ENCODE measurements around the gene CMIP. TPM values are rescaled to one million over a fixed set of nuclear protein-coding genes. Genes with fewer than 3 reads are reported as not detected.

CMIP gene
- total RNA-seq, 1 donor from 2014 or later, result 45.8 TPM

DNA sequence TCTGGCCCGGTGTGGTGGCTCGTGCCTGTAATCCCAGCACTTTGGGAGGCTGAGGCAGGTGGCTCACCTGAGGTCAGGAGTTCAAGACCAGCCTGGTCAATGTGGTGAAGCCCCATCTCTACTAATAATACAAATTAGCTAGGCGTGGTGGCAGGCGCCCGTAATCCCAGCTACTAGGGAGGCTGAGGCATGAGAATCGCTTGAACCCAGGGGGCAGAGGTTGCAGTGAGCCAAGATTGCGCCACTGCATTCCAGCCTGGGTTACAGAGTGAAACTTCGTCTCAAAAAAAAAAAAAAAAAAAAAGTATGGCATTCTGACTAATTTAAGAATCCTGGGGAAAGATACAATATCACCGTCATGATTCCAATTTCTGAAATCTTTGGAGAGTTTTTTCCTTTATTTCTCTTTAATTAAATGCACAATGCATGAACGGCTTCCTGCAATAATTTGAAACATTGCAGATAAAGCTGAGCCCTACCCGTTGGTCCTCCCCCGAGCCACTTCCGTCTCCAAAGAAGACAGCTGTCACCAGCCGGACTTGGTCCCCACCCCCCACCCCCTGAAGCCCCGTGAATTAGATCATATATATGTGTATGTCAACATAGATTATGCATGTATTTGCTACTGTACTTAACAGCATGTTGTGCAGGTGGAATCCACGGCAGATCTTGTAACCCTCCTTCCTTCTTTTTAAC, 191.8 kb downstream of the CMIP start:
- no peak overlapping the region for H3K4me3 Mint-ChIP-seq
- intact Hi-C loops (cut with micrococcal nuclease), result no loop called here
- H3K9me3 Mint-ChIP-seq, result no peaks in the 10 kb centered on the region
- DNase-seq (ENCODE audit: low spot score), result no peak
- no peak overlapping the region for H3K27ac Mint-ChIP-seq
- peaks cover 47% of the 10 kb centered on the region for H3K4me1 Mint-ChIP-seq (ENCODE audit: low read depth)
- H3K27me3 Mint-ChIP-seq (ENCODE audit: insufficient read depth), result no peaks in the 10 kb centered on the region
- H3K36me3 Mint-ChIP-seq (ENCODE audit: low read depth), result no peaks in the 10 kb centered on the region

DNA sequence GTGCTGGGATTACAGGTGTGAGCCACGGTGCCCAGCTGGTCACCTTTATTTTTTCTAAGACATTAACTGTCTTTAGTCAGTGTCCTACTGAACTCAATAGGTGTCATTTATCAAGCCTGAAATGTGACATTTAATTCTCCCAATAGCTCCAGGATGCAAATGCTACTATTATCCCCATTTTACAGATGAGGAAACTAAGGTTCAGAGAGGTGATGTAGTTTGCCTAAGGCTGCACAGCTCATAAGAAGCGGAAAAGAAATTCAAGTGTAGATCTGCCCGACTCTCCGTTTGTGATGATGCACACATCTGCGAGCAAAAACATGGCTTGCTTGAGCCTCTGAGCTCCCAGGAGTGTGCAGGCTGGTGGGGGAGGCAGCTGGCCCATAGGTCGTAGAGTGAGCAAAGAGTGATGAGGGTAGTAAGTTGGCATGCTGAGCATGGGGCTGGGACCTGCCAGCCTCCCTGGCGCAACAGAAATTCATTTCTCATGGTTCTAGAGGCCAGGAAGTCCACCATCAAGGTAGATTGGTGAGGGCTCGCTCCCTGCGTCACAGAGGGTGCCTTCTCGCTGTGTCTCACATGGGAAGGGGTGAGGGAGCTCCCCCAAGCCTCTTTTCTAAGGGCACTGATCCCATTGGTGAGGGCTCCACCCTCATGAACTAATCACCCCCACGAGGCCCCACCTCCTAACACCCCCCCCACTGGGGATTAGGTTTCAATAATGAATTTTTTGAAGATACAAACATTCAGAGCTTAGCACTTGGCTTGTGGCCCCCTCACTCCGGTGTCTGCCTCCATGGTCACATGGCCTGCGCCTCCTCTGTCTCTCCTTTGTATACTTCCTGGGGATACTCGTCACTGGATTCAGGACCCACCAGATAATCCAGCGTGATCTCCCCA, 193.0 kb downstream of the CMIP start:
- H3K9me3 Mint-ChIP-seq, result no peaks in the 10 kb centered on the region
- H3K36me3 Mint-ChIP-seq (ENCODE audit: low read depth), result no peaks in the 10 kb centered on the region
- DNase-seq (ENCODE audit: low spot score), result no peak
- peaks cover 41% of the 10 kb centered on the region for H3K4me1 Mint-ChIP-seq (ENCODE audit: low read depth)
- intact Hi-C loops (cut with micrococcal nuclease), result no loop called here
- H3K27ac Mint-ChIP-seq, result no peak overlapping the region
- H3K4me3 Mint-ChIP-seq, result no peak overlapping the region
- H3K27me3 Mint-ChIP-seq (ENCODE audit: insufficient read depth), result no peaks in the 10 kb centered on the region

GRCh38 chr16:81638286-81638945, 193.8 kb downstream of the CMIP start:
- Mint-ChIP-seq H3K4me1 (ENCODE audit: low read depth) (peaks cover 38% of the 10 kb centered on the region), H3K27ac (no peak overlapping the region), H3K4me3 (no peak overlapping the region), H3K36me3 (ENCODE audit: low read depth) (peaks cover 3% of the 10 kb centered on the region), H3K9me3 (no peaks in the 10 kb centered on the region), H3K27me3 (ENCODE audit: insufficient read depth) (no peaks in the 10 kb centered on the region)
- no peak for DNase-seq (ENCODE audit: low spot score)
- intact Hi-C loops (cut with micrococcal nuclease), result no loop called here

DNA sequence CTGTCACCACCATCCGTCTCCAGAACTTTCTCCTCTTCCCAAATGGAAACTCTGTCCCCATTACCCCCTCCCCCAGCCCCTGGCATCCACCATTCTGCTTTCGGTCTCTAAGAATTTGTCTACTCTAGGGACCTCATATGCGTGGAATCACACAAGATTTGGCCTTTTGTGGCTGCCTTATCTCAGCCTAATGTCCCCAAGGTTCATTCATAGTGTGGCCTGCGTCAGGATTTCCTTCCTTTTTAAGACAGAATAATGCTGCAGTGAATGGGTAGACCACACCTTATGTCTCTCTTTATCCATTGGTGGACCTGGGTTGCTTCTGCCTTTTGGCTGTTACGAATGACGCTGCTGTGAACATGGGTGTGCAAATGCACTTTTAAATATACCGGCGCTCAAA, 194.7 kb downstream of the CMIP start:
- Mint-ChIP-seq H3K4me3 (no peak overlapping the region), H3K36me3 (ENCODE audit: low read depth) (peaks cover 5% of the 10 kb centered on the region), H3K9me3 (no peaks in the 10 kb centered on the region), H3K27me3 (ENCODE audit: insufficient read depth) (no peaks in the 10 kb centered on the region), H3K4me1 (ENCODE audit: low read depth) (peaks cover 29% of the 10 kb centered on the region), H3K27ac (no peak overlapping the region)
- no peak for DNase-seq (ENCODE audit: low spot score)
- intact Hi-C loops (cut with micrococcal nuclease), result no loop called here

GRCh38 chr16:81639931-81640680, 195.5 kb downstream of the CMIP start:
- H3K27ac Mint-ChIP-seq, result no peak overlapping the region
- intact Hi-C loops (cut with micrococcal nuclease), result no loop called here
- no peak overlapping the region for H3K4me3 Mint-ChIP-seq
- H3K36me3 Mint-ChIP-seq (ENCODE audit: low read depth), result peaks cover 5% of the 10 kb centered on the region
- no peak for DNase-seq (ENCODE audit: low spot score)
- no peaks in the 10 kb centered on the region for H3K27me3 Mint-ChIP-seq (ENCODE audit: insufficient read depth)
- peaks cover 21% of the 10 kb centered on the region for H3K4me1 Mint-ChIP-seq (ENCODE audit: low read depth)
- no peaks in the 10 kb centered on the region for H3K9me3 Mint-ChIP-seq

DNA sequence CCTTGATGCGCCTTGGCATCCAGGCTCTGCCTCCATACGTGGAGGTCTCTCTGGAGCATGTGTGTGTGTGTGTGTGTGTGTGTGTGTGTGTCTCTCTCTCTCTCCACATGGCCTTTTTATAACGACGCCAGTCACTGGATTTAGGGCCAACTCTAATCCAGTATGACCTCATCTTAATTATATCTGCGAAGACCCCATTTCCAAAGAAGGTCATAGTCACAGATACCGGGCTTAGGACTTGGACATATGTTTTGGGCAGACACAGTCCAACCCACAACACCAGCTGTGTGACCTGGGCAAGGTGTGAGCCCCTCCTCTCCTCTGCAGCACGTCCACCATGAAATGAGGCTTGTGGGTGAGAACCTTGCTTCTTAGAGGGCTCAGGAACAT, 196.1 kb downstream of the CMIP start:
- Mint-ChIP-seq H3K9me3 (no peaks in the 10 kb centered on the region), H3K27ac (no peak overlapping the region), H3K36me3 (ENCODE audit: low read depth) (peaks cover 5% of the 10 kb centered on the region), H3K27me3 (ENCODE audit: insufficient read depth) (no peaks in the 10 kb centered on the region), H3K4me1 (ENCODE audit: low read depth) (peaks cover 15% of the 10 kb centered on the region), H3K4me3 (no peak overlapping the region)
- DNase-seq (ENCODE audit: low spot score), result no peak
- intact Hi-C loops (cut with micrococcal nuclease), result no loop called here

GRCh38 chr16:81641395-81642106, 196.9 kb downstream of the CMIP start:
- DNase-seq (ENCODE audit: low spot score), result no peak
- peaks cover 12% of the 10 kb centered on the region for H3K4me1 Mint-ChIP-seq (ENCODE audit: low read depth)
- no peaks in the 10 kb centered on the region for H3K27me3 Mint-ChIP-seq (ENCODE audit: insufficient read depth)
- peaks cover 6% of the 10 kb centered on the region for H3K36me3 Mint-ChIP-seq (ENCODE audit: low read depth)
- intact Hi-C loops (cut with micrococcal nuclease), result no loop called here
- no peaks in the 10 kb centered on the region for H3K9me3 Mint-ChIP-seq
- no peak overlapping the region for H3K4me3 Mint-ChIP-seq
- no peak overlapping the region for H3K27ac Mint-ChIP-seq

GRCh38 chr16:81642107-81642436, 197.5 kb downstream of the CMIP start:
- H3K36me3 Mint-ChIP-seq (ENCODE audit: low read depth), result peaks cover 10% of the 10 kb centered on the region
- H3K4me1 Mint-ChIP-seq (ENCODE audit: low read depth), result peaks cover 16% of the 10 kb centered on the region
- no peaks in the 10 kb centered on the region for H3K27me3 Mint-ChIP-seq (ENCODE audit: insufficient read depth)
- no peaks in the 10 kb centered on the region for H3K9me3 Mint-ChIP-seq
- H3K4me3 Mint-ChIP-seq, result no peak overlapping the region
- intact Hi-C loops (cut with micrococcal nuclease), result no loop called here
- peak overlapping the region; percentile 3 for H3K27ac Mint-ChIP-seq
- no peak for DNase-seq (ENCODE audit: low spot score)

- Mint-ChIP-seq H3K4me1 (ENCODE audit: low read depth) (peaks cover 16% of the 10 kb centered on the region), H3K27ac (no peak overlapping the region), H3K4me3 (no peak overlapping the region), H3K9me3 (no peaks in the 10 kb centered on the region), H3K27me3 (ENCODE audit: insufficient read depth) (no peaks in the 10 kb centered on the region), H3K36me3 (ENCODE audit: low read depth) (peaks cover 10% of the 10 kb centered on the region)
- no peak for DNase-seq (ENCODE audit: low spot score)
- intact Hi-C loops (cut with micrococcal nuclease), result no loop called here
These were observed 198.3 kb downstream of the CMIP start for GRCh38 chr16:81642943-81643342.

- peaks cover 20% of the 10 kb centered on the region for H3K4me1 Mint-ChIP-seq (ENCODE audit: low read depth)
- H3K27me3 Mint-ChIP-seq (ENCODE audit: insufficient read depth), result no peaks in the 10 kb centered on the region
- peaks cover 12% of the 10 kb centered on the region for H3K36me3 Mint-ChIP-seq (ENCODE audit: low read depth)
- no peak overlapping the region for H3K27ac Mint-ChIP-seq
- no peaks in the 10 kb centered on the region for H3K9me3 Mint-ChIP-seq
- DNase-seq (ENCODE audit: low spot score), result no peak
- intact Hi-C loops (cut with micrococcal nuclease), result no loop called here
- H3K4me3 Mint-ChIP-seq, result no peak overlapping the region
These were observed 200.7 kb downstream of the CMIP start for GRCh38 chr16:81645266-81645694.

DNA sequence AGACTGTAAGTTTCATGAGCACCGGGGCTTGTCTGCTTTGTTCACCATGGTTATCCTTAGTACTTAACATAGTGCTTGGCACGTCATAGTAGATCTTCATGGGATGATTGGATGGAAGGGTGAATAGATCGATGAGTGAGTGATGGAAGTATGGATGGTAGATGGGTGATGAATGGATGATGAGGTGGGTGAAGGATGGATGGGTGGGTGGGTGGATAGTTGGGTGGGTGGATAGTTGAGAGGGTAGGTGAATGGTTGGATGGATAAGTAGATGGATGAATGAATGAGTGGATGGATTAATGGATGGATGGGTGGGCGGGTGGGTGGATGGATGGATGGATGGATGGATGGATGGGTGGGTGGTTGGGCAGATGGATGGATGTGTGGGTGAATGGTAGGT, 201.3 kb downstream of the CMIP start:
- H3K4me1 Mint-ChIP-seq (ENCODE audit: low read depth), result peaks cover 20% of the 10 kb centered on the region
- peaks cover 12% of the 10 kb centered on the region for H3K36me3 Mint-ChIP-seq (ENCODE audit: low read depth)
- H3K9me3 Mint-ChIP-seq, result no peaks in the 10 kb centered on the region
- no peak for DNase-seq (ENCODE audit: low spot score)
- intact Hi-C loops (cut with micrococcal nuclease), result no loop called here
- no peak overlapping the region for H3K4me3 Mint-ChIP-seq
- H3K27ac Mint-ChIP-seq, result no peak overlapping the region
- H3K27me3 Mint-ChIP-seq (ENCODE audit: insufficient read depth), result no peaks in the 10 kb centered on the region

- no peak for DNase-seq (ENCODE audit: low spot score)
- Mint-ChIP-seq H3K27me3 (ENCODE audit: insufficient read depth) (no peaks in the 10 kb centered on the region), H3K9me3 (no peaks in the 10 kb centered on the region), H3K4me3 (no peak overlapping the region), H3K27ac (no peak overlapping the region), H3K36me3 (ENCODE audit: low read depth) (peaks cover 12% of the 10 kb centered on the region), H3K4me1 (ENCODE audit: low read depth) (peaks cover 20% of the 10 kb centered on the region)
- intact Hi-C loops (cut with micrococcal nuclease), result no loop called here
These were observed 202.0 kb downstream of the CMIP start for GRCh38 chr16:81646561-81646960.
